Stimulated activated CD8-positive, alpha-beta memory T cell treated with anti-CD3 and anti-CD28 coated beads, Interleukin-15, amount 100 ng/mL, for 1 hour (primary cell): ENCODE data around the gene RBM14.
A peak's percentile ranks its signal among the peaks of the same experiment; 100 is the strongest.
"Not testable (repeated sequence)": the region's sequence is repeated elsewhere in the genome, so short reads cannot be mapped to it uniquely, and the experiment has no call there.

Experiments used
- DNase-seq: peaks from one replicate; pipeline ENCODE4 v3.0.0-alpha.2; 2020; ENCODE audit warnings: low read depth

The RBM14 gene

GRCh38 chr11:66637557-66638176 lies 21.2 kb downstream of the RBM14 start:
- DNase-seq: no peak

- peak; percentile 91 for DNase-seq
Measured at GRCh38 chr11:66638177-66639065, 22.0 kb downstream of the RBM14 start, which contains the start of gene RBM4. RBM4 (plus strand) TSS chr11:66638703; CDS start chr11:66639712, 1,009 bp downstream.

GRCh38 chr11:66639066-66639813 lies 22.8 kb downstream of the RBM14 start:
- no peak for DNase-seq

GRCh38 chr11:66639814-66640340 lies 23.4 kb downstream of the RBM14 start:
- DNase-seq: not testable (repeated sequence)

- DNase-seq: no peak
Measured at GRCh38 chr11:66641834-66642233, 25.4 kb downstream of the RBM14 start.

GRCh38 chr11:66643745-66644437 lies 27.5 kb downstream of the RBM14 start:
- DNase-seq: no peak

- no peak for DNase-seq
Measured at GRCh38 chr11:66646828-66647227, 30.4 kb downstream of the RBM14 start.

GRCh38 chr11:66649903-66650302 lies 33.5 kb downstream of the RBM14 start:
- DNase-seq: no peak

- DNase-seq: no peak
Measured at GRCh38 chr11:66651016-66651415, 34.6 kb downstream of the RBM14 start.

GRCh38 chr11:66652651-66653050 lies 36.2 kb downstream of the RBM14 start:
- DNase-seq: no peak

- no peak for DNase-seq
Measured at GRCh38 chr11:66653123-66653522, 36.7 kb downstream of the RBM14 start.

- no peak for DNase-seq
Measured at GRCh38 chr11:66659763-66660162, 43.3 kb downstream of the RBM14 start.

GRCh38 chr11:66663741-66664296 lies 47.4 kb downstream of the RBM14 start:
- no peak for DNase-seq

GRCh38 chr11:66665369-66665768 lies 48.9 kb downstream of the RBM14 start:
- no peak for DNase-seq

GRCh38 chr11:66670816-66671215 lies 54.4 kb downstream of the RBM14 start:
- no peak for DNase-seq

- no peak for DNase-seq
Measured at GRCh38 chr11:66674964-66675602, 58.7 kb downstream of the RBM14 start.

GRCh38 chr11:66676282-66676919 lies 60.0 kb downstream of the RBM14 start:
- no peak for DNase-seq
